Brain microvascular endothelial cell (primary cell): ENCODE measurements around the gene RING1.
A peak's percentile ranks its signal among the peaks of the same experiment; 100 is the strongest.

Experiments used
- DNase-seq: peaks from one replicate; pipeline ENCODE4 v3.0.0-alpha.2; 2020
- H3K27ac ChIP-seq: fragments of 250-450 bp; sonication (Bioruptor Pico); 2 replicates; pipeline ENCODE4 v1.5.1; 2020; ENCODE audit warnings: mild to moderate bottlenecking, moderate library complexity
- H3K27me3 ChIP-seq: fragments of 250-450 bp; sonication (Bioruptor Pico); replicated peaks from 2 replicates; pipeline ENCODE4 v1.5.1; 2020; ENCODE audit warnings: mild to moderate bottlenecking
- H3K36me3 ChIP-seq: fragments of 250-450 bp; sonication (Bioruptor Pico); replicated peaks from 2 replicates; pipeline ENCODE4 v1.5.1; 2020; ENCODE audit warnings: mild to moderate bottlenecking
- H3K4me3 ChIP-seq: 2 replicates; pipeline ENCODE4 v1.5.1; 2011; ENCODE audit warnings: low read depth, mild to moderate bottlenecking, control low read depth, low read length, moderate library complexity
- in situ Hi-C: cut with HindIII; loops from 2 replicates; pipeline ENCODE4 v1.10.0; 2017; ENCODE audit warnings: low sequenced_read_pairs, low pct_ligation_motif_present
- TF ChIP-seq, protein P1 (sequence below): IDR thresholded peaks from 2 replicates; pipeline ENCODE4 v1.5.1; 2011; ENCODE audit warnings: low read depth, mild to moderate bottlenecking, moderate library complexity, low read length, control low read depth, inconsistent platforms; ENCODE audit errors: missing control alignments

RING1 gene

DNA sequence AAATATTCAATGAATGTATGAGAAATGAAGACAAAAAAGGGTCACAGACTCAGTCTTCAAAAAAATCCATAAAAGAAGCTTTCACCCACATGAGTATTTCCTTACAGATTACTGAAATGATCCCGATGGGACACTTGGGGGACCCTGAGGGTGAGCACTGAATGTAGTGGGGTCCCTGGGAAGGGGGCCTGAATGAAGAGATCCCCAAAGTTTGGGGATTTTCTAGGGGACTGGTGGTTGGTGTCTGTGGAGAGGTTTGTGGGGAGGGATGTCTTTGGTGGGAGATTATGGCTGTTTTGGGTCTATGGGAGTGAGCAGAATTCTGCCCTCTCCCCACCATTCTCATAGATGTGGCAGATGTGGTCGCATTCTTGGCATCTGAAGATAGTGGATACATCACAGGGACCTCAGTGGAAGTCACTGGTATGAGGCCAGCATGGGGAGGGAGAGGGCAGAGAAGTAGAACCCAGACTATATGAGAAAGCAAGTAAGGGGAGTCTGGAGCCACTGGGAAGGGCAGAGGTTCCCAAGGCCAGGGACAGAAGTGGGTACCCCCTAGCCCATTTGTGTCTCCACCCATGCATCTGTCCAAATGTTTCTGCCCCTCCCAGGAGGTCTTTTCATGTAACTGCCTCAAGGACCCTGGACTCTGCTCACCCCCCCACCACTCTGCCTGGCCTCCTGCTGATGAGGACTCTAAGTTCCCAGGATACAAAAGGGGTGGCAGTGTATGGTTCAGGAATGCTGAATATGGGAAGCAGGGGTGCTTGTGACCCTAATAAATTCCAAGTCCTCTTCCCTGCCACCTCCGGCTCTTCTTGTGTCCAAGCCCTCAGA is 2.1 kb upstream of the RING1 start:
- in situ Hi-C loops: no loop called here
- H3K27ac ChIP-seq: peak overlapping the region; percentile 56
- H3K27me3 ChIP-seq: no peaks in the 10 kb centered on the region
- TF ChIP-seq, protein P1, sequence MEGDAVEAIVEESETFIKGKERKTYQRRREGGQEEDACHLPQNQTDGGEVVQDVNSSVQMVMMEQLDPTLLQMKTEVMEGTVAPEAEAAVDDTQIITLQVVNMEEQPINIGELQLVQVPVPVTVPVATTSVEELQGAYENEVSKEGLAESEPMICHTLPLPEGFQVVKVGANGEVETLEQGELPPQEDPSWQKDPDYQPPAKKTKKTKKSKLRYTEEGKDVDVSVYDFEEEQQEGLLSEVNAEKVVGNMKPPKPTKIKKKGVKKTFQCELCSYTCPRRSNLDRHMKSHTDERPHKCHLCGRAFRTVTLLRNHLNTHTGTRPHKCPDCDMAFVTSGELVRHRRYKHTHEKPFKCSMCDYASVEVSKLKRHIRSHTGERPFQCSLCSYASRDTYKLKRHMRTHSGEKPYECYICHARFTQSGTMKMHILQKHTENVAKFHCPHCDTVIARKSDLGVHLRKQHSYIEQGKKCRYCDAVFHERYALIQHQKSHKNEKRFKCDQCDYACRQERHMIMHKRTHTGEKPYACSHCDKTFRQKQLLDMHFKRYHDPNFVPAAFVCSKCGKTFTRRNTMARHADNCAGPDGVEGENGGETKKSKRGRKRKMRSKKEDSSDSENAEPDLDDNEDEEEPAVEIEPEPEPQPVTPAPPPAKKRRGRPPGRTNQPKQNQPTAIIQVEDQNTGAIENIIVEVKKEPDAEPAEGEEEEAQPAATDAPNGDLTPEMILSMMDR: no peak
- no peak for DNase-seq
- H3K36me3 ChIP-seq: peaks cover 35% of the 10 kb centered on the region
- H3K4me3 ChIP-seq: no peak overlapping the region

DNA sequence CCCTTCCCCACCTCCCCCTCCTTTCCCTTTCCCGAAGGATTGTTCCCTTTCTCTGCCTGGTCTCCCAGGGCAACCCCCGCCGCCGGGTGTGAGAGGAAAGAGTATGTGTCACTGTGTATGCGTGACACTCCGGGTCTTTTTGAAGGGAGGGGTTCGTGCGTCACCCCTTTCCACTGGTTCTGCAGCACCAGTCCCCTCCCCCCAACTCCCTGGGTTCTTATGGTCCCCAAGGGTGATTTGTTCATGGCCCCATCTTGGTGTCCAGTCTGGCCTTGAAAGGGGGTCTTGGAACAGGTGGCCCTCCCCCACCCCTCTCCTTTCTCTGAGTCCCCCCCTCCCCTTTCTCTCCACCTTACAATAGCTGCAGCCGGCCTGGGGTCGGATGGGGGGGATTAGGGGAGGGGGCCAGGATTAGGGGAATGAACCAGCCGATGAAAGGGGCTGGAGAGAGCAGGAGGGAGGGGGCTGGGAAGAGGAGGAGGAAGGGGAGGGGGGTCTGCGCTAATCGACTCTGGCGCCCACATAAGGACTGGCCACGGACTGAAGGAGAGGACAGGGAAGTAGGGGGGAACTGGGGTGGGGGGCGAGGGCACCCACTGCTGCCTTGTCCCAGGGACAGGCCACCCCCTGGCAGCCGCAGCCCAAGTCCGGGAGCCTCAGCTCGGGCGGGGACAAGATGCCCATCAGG is 1.3 kb upstream of the RING1 start:
- Histone ChIP-seq H3K27me3 (no peaks in the 10 kb centered on the region), H3K4me3 (peak overlapping the region; percentile 78), H3K36me3 (peaks cover 31% of the 10 kb centered on the region), H3K27ac (peak overlapping the region; percentile 79)
- DNase-seq: peak; percentile 68
- TF ChIP-seq, protein P1: no peak
- in situ Hi-C loops: no loop called here

DNA sequence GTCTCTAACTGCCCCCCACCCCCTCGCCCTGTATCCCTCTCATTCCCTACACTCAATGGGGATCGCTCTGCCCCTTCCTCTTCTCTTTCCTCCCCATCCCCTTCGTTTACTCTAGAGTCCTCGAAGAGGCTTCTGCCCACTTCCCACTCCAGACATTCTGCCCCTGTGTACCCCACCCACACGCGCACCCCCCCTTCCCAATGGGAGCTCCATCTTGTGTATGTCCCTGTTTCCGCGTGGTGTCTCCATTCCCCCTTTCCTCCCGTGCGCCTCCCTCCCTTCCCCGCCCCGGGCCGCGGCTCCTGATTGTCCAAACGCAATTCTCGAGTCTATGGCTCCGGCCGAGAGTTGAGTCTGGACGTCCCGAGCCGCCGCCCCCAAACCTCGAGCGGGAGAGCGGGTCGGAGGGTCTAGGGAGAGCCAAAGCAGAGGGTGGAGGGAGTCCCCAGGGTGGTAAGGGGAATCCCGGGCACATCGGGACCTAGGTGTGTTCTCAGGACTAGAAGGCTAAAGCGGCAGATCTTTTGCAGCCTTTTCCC is 679 bp upstream of the RING1 start:
- peak; percentile 48 for DNase-seq
- TF ChIP-seq, protein P1: no peak
- in situ Hi-C loops: no loop called here
- H3K27ac ChIP-seq: peak overlapping the region; percentile 79
- peak overlapping the region; percentile 78 for H3K4me3 ChIP-seq
- H3K27me3 ChIP-seq: no peaks in the 10 kb centered on the region
- peaks cover 26% of the 10 kb centered on the region for H3K36me3 ChIP-seq

DNA sequence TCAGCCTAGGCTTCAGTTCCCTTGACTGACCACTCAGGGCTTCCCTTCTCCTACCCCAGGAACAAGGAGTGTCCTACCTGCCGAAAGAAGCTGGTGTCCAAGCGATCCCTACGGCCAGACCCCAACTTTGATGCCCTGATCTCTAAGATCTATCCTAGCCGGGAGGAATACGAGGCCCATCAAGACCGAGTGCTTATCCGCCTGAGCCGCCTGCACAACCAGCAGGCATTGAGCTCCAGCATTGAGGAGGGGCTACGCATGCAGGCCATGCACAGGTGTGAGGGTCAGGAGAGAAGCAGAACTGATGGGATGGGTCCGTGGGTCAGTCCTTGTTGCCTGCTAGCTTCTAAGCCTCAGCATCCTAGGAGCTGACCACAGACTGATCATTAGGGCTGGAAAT is 1.6 kb downstream of the RING1 start:
- no peak for DNase-seq
- in situ Hi-C loops: no loop called here
- Histone ChIP-seq H3K36me3 (peaks cover 11% of the 10 kb centered on the region), H3K27ac (no peak overlapping the region), H3K4me3 (no peak overlapping the region), H3K27me3 (no peaks in the 10 kb centered on the region)
- TF ChIP-seq, protein P1: no peak

DNA sequence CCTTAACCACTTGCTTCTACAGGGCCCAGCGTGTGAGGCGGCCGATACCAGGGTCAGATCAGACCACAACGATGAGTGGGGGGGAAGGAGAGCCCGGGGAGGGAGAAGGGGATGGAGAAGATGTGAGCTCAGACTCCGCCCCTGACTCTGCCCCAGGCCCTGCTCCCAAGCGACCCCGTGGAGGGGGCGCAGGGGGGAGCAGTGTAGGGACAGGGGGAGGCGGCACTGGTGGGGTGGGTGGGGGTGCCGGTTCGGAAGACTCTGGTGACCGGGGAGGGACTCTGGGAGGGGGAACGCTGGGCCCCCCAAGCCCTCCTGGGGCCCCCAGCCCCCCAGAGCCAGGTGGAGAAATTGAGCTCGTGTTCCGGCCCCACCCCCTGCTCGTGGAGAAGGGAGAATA is 2.8 kb downstream of the RING1 start:
- no peak for DNase-seq
- H3K4me3 ChIP-seq: no peak overlapping the region
- H3K36me3 ChIP-seq: peaks cover 11% of the 10 kb centered on the region
- in situ Hi-C loops: no loop called here
- TF ChIP-seq, protein P1: no peak
- H3K27me3 ChIP-seq: no peaks in the 10 kb centered on the region
- no peak overlapping the region for H3K27ac ChIP-seq
